ENCODE data around the gene SLC34A2. TPM values are rescaled to one million over a fixed set of nuclear protein-coding genes. Genes with fewer than 3 reads are reported as not detected.

SLC34A2 gene
- total RNA-seq, 2 donors from 2014 or later: 4.2 to 6.4 TPM

GRCh38 chr4:25674386-25674785 is 18.7 kb downstream of the SLC34A2 start:
- DNase-seq: no peak
- Mint-ChIP-seq H3K27ac (no peak overlapping the region), H3K4me3 (no peak overlapping the region), H3K27me3 (ENCODE audit: insufficient read depth) (peaks cover 21% of the 10 kb centered on the region), H3K9me3 (no peaks in the 10 kb centered on the region), H3K36me3 (ENCODE audit: low read depth) (peaks cover 68% of the 10 kb centered on the region), H3K4me1 (no peaks in the 10 kb centered on the region)
- Histone ChIP-seq H3K4me1 (ENCODE audit: control insufficient read depth, insufficient read depth, low read length) (no peaks in the 10 kb centered on the region), H3K36me3 (ENCODE audit: control insufficient read depth, insufficient read depth, low read length) (peaks cover 61% of the 10 kb centered on the region), H3K9ac (ENCODE audit: extremely low read depth, low read length, poor library complexity, severe bottlenecking) (no peak overlapping the region), H3K27me3 (ENCODE audit: control insufficient read depth, insufficient read depth, low read length, poor library complexity, severe bottlenecking) (no peaks in the 10 kb centered on the region), H3K9me3 (ENCODE audit: control insufficient read depth, low read length) (no peaks in the 10 kb centered on the region), H3K4me3 (ENCODE audit: low read length) (no peak overlapping the region), H3K27ac (ENCODE audit: low read depth, low read length) (no peak overlapping the region)
- no peak for TF ChIP-seq CTCF (conservative IDR thresholded peaks at IDR 0.05)
- WGBS, 2 experiments (ENCODE audit: insufficient coverage in 1 of 2, insufficient read length in 1 of 2): 95% methylated on average over 10 of the region's 10 CpGs; no CpG with 5 or more reads in 1 of the 2 experiments

- no peaks in the 10 kb centered on the region for H3K9me3 Mint-ChIP-seq
- 96 to 99% methylated on average over 19 to 30 of the region's 30 CpGs for WGBS, 2 experiments (ENCODE audit: insufficient coverage in 1 of 2, insufficient read length in 1 of 2)
- no peak overlapping the region for H3K4me3 Mint-ChIP-seq
- no peak for DNase-seq
- Histone ChIP-seq H3K9ac (ENCODE audit: extremely low read depth, low read length, poor library complexity, severe bottlenecking) (no peak overlapping the region), H3K27ac (ENCODE audit: low read depth, low read length) (no peak overlapping the region), H3K27me3 (ENCODE audit: control insufficient read depth, insufficient read depth, low read length, poor library complexity, severe bottlenecking) (no peaks in the 10 kb centered on the region), H3K36me3 (ENCODE audit: control insufficient read depth, insufficient read depth, low read length) (peaks cover 43% of the 10 kb centered on the region), H3K4me3 (ENCODE audit: low read length) (no peak overlapping the region), H3K9me3 (ENCODE audit: control insufficient read depth, low read length) (no peaks in the 10 kb centered on the region), H3K4me1 (ENCODE audit: control insufficient read depth, insufficient read depth, low read length) (no peaks in the 10 kb centered on the region)
- peaks cover 10% of the 10 kb centered on the region for H3K27me3 Mint-ChIP-seq (ENCODE audit: insufficient read depth)
- H3K4me1 Mint-ChIP-seq: no peaks in the 10 kb centered on the region
- no peak overlapping the region for H3K27ac Mint-ChIP-seq
- H3K36me3 Mint-ChIP-seq (ENCODE audit: low read depth): peaks cover 54% of the 10 kb centered on the region
- TF ChIP-seq CTCF (conservative IDR thresholded peaks at IDR 0.05): no peak
Measured at GRCh38 chr4:25676221-25676620, 20.6 kb downstream of the SLC34A2 start.

GRCh38 chr4:25677157-25677556 is 21.5 kb downstream of the SLC34A2 start:
- Mint-ChIP-seq H3K9me3 (peaks cover 1% of the 10 kb centered on the region), H3K27me3 (ENCODE audit: insufficient read depth) (peaks cover 8% of the 10 kb centered on the region), H3K27ac (no peak overlapping the region), H3K36me3 (ENCODE audit: low read depth) (peaks cover 45% of the 10 kb centered on the region), H3K4me3 (no peak overlapping the region), H3K4me1 (no peaks in the 10 kb centered on the region)
- no peak overlapping the region for H3K9ac ChIP-seq (ENCODE audit: extremely low read depth, low read length, poor library complexity, severe bottlenecking)
- no peak for TF ChIP-seq CTCF (conservative IDR thresholded peaks at IDR 0.05)
- no peak for DNase-seq
- H3K36me3 ChIP-seq (ENCODE audit: control insufficient read depth, insufficient read depth, low read length): peaks cover 33% of the 10 kb centered on the region
- H3K27ac ChIP-seq (ENCODE audit: low read depth, low read length): no peak overlapping the region
- WGBS, 2 experiments (ENCODE audit: insufficient coverage in 1 of 2, insufficient read length in 1 of 2): 95% methylated on average over 3 of the region's 3 CpGs; no CpG with 5 or more reads in 1 of the 2 experiments
- H3K9me3 ChIP-seq (ENCODE audit: control insufficient read depth, low read length): peaks cover under 1% of the 10 kb centered on the region
- no peaks in the 10 kb centered on the region for H3K4me1 ChIP-seq (ENCODE audit: control insufficient read depth, insufficient read depth, low read length)
- H3K4me3 ChIP-seq (ENCODE audit: low read length): no peak overlapping the region
- no peaks in the 10 kb centered on the region for H3K27me3 ChIP-seq (ENCODE audit: control insufficient read depth, insufficient read depth, low read length, poor library complexity, severe bottlenecking)
